HG02870 (cell line): Measurements from ENCODE around the gene QSER1.
"Not testable (repeated sequence)": the region's sequence is repeated elsewhere in the genome, so short reads cannot be mapped to it uniquely, and the experiment has no call there.

Experiments used
- ATAC-seq: cut with Tn5 transposase; IDR thresholded peaks from one replicate; pipeline ENCODE4 v1.9.1; 2021; ENCODE audit warnings: mild to moderate bottlenecking, moderate library complexity; ENCODE audit not compliant: unreplicated experiment

QSER1 gene

GRCh38 chr11:32892355-32893092 is at the start of gene QSER1:
Gene QSER1, plus strand, starts transcription at chr11:32892811. Its CDS starts 315 bp downstream, at chr11:32893126.
- peak; percentile 64 for ATAC-seq

DNA sequence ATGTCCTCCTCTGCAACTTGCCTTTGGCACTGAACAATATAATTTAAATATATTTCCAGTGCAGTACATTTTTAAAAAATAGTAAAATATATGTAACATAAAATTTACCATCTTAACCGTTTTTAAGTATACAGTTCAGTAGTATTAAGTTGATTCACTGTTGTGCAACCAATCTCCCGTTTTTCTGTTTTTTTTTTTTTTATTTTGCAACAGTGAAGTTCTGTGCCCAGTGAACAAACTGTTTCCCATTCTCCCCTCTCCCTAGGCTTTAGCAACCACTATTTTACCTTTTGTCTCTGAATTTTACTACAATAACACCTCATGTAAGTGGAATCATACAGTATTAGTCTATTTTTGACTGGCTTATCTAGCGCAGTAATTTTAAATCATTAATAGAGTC is 49.1 kb upstream of the QSER1 start:
- no peak for ATAC-seq

- no peak for ATAC-seq
Observed at GRCh38 chr11:32847511-32847910, 45.1 kb upstream of the QSER1 start.

DNA sequence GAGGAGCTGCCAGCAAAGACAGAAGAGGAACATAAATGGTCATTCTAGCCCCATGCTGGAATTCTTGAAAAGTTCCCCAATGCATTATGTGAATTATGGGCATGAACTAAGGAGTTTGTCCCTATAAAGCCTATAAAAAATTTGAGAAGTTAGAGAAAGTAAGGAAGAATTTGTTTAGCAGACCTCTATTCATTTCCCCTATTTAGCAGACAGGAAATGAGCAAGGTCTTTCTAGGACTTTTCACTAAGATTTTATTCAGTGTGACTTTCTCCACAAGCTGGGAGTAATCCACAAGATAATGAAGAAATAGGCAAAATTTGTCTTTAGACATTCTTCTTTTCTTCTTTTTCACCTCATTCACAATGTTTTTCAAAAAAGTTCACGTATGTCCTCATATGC is 42.9 kb upstream of the QSER1 start:
- ATAC-seq: no peak

DNA sequence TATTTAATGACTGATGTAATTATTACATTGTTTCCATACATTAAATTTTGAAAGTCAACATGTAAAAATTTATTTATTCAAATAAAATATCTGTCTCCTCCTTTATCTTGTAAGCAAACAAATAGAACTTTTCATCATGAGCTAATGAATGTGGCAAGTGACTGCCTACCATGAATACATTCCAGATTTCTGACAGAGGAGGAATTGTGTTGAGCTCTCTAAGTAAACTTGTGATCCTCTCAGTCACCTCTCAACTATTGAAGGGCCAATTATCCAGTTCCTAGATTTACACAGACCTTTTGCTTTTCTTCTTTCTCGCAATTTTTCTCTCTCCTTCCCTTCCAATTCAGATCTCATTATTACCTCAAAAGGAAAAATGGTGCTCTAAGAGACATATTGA is 41.4 kb upstream of the QSER1 start:
- ATAC-seq: no peak

GRCh38 chr11:32852207-32852606 is 40.4 kb upstream of the QSER1 start:
- ATAC-seq: no peak

DNA sequence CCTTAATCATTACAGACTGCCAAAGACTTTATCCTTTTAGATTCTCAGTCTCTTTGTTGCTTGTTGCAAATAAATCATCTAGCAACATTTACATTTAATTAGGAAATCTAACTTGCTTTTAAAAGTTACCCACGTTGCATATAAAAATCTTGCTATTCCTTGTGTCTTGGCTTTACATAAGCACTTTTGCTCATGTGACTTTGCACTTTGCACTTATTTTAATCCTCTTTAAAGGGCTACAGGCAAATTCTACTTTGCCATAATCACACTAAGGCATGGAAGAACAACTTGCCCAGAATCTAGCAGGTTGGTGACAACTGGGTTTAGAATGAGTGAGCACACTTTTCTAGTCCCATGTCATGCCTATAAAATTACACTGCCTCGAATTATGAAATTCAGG is 37.0 kb upstream of the QSER1 start:
- ATAC-seq: no peak

DNA sequence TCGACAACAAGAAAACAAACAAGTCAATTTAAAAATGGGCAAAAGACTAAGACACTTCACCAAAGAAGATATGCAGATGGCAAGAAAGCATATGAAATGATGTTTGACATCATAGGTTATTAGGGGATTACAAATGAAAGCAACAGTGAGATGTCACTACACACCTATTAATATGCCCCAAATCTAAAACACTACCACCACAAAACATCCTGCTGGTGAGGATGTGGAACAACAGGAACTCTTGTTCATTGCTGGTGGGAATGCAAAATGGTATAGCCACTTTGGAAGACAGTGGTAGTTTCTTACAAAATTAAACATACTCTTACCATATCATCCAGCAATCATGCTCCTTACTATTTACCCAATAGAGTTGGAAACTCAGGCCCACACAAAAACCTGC is 33.9 kb upstream of the QSER1 start:
- no peak for ATAC-seq

GRCh38 chr11:32861850-32862577 is 30.6 kb upstream of the QSER1 start:
- ATAC-seq: no peak

DNA sequence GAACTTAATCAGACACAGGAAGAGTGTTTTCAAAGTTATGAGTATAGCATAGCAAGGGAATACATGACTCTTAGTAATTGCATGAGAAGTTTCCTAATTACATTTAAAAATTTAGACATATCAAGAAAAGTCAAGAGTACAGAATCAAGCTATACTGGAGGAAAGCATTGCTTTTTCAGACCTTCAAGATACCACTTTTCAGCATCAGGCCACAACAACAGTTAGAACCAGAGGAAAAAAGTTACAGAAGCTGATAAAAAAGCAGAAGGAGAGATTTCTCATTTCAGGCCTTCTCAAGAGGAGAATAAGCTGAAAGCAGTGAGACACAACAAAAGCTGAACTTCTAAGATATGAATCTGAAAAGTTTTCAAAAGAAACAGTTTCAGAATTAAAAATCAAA is 28.1 kb upstream of the QSER1 start:
- no peak for ATAC-seq

DNA sequence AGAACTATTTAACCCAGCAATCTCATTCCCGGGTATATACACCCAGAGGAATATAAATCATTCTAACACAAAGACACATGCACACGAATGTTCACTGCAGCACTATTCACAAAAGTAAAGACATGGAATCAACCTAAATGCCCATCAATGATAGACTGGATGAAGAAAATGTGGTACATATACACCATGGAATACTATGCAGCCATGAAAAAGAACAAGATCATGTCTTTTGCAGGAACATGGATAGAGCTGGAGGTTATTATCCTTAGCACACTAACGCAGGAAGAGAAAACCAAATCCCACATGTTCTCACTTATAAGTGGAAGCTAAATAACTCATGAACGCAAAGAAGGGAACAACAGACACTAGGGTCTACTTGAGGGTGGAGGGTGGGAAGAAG is 23.9 kb upstream of the QSER1 start:
- ATAC-seq: not testable (repeated sequence)

GRCh38 chr11:32870676-32871075 is 21.9 kb upstream of the QSER1 start:
- no peak for ATAC-seq

- no peak for ATAC-seq
Observed at GRCh38 chr11:32874132-32874531, 18.5 kb upstream of the QSER1 start.

GRCh38 chr11:32881286-32881685 is 11.3 kb upstream of the QSER1 start:
- ATAC-seq: no peak

DNA sequence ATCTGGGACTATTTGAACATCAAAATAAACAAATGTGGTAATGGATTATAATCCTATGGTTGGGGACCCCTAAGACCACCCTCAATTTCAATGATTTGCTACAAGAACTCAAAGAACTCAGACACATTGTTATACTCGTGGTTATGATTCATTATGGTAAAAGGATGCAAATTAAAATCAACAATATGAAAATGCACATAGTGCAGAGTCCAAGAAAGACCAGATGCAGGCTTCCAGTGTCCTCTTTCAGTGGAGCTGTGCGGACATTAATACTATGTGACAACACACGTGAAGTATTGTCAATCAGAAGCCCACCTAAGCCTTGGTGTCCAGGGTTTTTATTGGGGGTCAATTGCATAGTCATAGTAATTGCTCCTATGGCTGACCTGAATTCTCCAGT is 9.2 kb upstream of the QSER1 start:
- ATAC-seq: no peak

DNA sequence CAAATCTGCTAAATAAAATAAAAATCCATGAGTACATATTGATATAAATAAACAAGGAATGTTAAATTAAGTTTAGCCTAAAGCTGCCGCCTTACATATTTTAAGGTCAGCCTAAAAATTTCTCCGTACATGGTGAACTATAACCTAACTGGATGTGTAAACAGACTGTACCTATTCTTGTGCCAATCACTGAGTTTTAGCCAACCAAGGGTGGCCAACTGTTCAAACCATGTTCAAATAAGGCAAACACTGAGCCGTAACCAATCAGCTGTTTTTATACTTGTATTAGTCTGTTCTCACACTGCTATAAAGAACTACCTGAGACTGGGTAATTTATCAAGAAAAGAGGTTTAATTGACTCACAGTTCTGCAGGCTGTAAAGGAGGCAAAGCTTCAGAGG is 8.6 kb upstream of the QSER1 start:
- no peak for ATAC-seq

DNA sequence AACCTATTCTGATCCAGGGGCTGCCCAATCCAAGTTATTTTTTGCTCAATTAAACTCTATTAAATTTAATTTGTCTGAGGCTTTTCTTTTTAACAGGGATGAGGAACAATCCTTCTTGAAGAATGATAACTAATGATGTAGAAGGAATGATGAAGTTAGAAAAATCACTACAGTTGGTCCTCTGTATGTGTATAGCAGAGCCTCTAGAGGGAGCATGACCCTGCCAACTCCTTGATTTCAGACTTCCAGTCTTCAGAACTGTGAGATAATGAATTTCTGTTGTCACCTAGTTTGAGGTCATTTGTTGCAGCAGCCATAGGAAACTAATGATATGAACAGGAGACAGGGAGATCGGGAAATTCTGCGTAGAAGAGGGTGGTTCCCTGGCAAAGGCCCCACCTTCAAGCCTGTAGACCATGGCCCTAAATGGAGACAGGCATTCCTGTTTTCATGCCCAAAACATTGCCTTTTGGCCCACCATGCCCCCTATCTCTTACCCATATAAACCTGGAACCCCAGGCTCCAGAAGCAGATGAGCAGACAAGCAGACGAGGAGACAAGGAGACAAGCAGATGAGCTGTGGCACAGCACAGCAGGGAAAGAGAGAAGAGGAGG is 7.7 kb upstream of the QSER1 start:
- no peak for ATAC-seq

- no peak for ATAC-seq
Observed at GRCh38 chr11:32885556-32885955, 7.1 kb upstream of the QSER1 start.

DNA sequence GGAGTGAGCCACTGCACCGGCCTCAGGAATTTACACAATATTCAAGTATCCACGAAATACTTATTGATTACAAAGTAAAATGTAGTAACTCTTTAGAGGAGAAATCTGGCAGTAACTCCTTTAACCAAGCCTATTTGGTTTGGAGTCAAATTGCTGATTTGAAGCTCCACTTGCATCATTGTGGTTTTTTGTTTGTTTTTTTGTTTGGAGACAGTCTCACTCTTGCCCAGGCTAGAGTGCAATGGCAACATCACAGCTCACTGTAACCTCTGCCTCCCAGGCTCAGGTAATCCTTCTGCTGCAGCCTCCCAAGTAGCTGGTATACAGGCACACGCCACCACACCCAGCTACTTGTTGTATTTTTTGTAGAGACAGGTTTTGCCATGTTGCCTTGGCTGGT is 6.4 kb upstream of the QSER1 start:
- ATAC-seq: no peak

DNA sequence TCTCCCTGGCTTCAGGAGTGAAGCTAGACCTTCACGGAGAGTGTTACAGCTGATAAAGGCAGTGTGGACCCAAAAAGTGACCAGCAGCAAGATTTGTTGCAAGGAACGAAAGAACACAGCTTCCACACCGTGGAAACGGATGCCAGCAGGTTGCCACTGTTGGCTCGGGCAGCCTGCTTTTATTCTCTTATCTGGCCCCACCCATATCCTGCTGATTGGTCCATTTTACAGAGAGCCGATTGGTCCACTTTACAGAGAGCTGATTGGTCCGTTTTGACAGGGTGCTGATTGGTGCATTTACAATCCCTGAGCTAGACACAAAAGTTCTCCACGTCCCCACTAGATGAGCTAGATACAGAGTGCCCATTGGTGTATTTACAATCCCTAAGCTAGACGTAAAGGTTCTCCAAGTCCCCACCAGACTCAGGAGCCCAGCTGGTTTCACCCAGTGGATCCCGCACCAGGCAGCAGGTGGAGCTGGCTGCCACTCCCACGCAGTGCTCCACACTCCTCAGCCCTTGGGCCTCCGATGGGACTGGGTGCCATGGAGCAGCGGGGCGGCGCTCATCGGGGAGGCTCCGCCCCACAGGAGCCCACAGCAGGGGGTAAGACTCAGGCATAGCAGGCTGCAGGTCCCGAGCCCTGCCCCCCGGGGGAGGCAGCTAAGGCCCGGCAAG is 4.8 kb upstream of the QSER1 start:
- ATAC-seq: not testable (repeated sequence)

DNA sequence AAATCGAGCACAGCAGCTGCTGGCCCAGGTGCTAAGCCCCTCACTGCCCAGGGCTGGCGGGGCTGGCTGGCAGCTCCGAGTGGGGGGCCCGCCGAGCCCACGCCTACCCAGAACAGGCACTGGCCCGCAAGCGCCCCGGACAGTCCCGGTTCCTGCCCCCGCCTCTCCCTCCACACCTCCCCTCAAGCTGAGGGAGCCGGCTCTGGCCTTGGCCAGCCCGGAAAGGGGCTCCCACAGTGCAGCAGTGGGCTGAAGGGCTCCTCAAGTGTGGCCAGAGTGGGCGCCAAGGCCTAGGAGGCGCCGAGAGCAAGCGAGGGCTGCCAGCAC is 4.3 kb upstream of the QSER1 start:
- not testable (repeated sequence) for ATAC-seq

DNA sequence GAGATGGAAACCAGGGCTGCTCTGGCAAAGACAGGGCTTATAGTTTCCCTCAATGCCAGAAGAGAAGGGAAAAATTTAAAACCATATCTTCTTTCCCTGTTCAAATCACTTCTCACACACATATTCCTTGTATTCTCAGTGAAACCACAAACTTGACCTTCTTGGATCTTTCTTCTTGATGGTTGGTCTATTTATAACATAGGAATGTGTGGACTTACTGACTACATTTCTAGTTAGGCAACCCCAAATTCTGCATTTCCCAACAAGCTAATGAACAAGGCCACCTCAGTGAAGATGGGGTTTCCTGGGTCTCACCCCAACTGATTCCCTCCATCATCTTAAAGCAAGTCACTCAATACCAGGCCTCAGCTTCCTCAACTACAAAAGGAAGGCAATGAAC is 3.8 kb upstream of the QSER1 start:
- ATAC-seq: no peak
